Measurements from ENCODE around the gene VPS35L.
A peak's percentile ranks its signal among the peaks of the same experiment; 100 is the strongest.

The VPS35L gene

GRCh38 chr16:19696328-19696727 lies 140.8 kb downstream of the VPS35L start:
- peak; percentile 34 for DNase-seq (ENCODE audit: low read depth)

GRCh38 chr16:19696961-19697360 lies 141.5 kb downstream of the VPS35L start:
- DNase-seq (ENCODE audit: low read depth), result no peak

GRCh38 chr16:19697756-19698318 lies 142.3 kb downstream of the VPS35L start:
- DNase-seq (ENCODE audit: low read depth), result no peak

GRCh38 chr16:19698480-19699465 lies 143.3 kb downstream of the VPS35L start:
- DNase-seq (ENCODE audit: low read depth), result no peak

- no peak for DNase-seq (ENCODE audit: low read depth)
Observed at GRCh38 chr16:19699472-19699871, 144.0 kb downstream of the VPS35L start.

GRCh38 chr16:19700319-19700781 lies 144.8 kb downstream of the VPS35L start:
- DNase-seq (ENCODE audit: low read depth), result no peak

GRCh38 chr16:19701091-19701490 lies 145.6 kb downstream of the VPS35L start:
- DNase-seq (ENCODE audit: low read depth), result no peak

- no peak for DNase-seq (ENCODE audit: low read depth)
Observed at GRCh38 chr16:19703172-19703889, 147.8 kb downstream of the VPS35L start.

- no peak for DNase-seq (ENCODE audit: low read depth)
Observed at GRCh38 chr16:19704321-19705145, 149.0 kb downstream of the VPS35L start.

GRCh38 chr16:19705146-19705501 lies 149.6 kb downstream of the VPS35L start:
- no peak for DNase-seq (ENCODE audit: low read depth)

GRCh38 chr16:19705843-19706242 lies 150.3 kb downstream of the VPS35L start:
- DNase-seq (ENCODE audit: low read depth), result no peak

GRCh38 chr16:19706846-19707245 lies 151.3 kb downstream of the VPS35L start:
- DNase-seq (ENCODE audit: low read depth), result no peak

GRCh38 chr16:19707569-19708295 lies 152.2 kb downstream of the VPS35L start:
- DNase-seq (ENCODE audit: low read depth), result no peak

GRCh38 chr16:19708296-19709205 lies 153.0 kb downstream of the VPS35L start:
- no peak for DNase-seq (ENCODE audit: low read depth)

- DNase-seq (ENCODE audit: low read depth), result no peak
Observed at GRCh38 chr16:19709381-19710136, 154.1 kb downstream of the VPS35L start.

GRCh38 chr16:19710191-19710908 lies 154.8 kb downstream of the VPS35L start:
- no peak for DNase-seq (ENCODE audit: low read depth)

GRCh38 chr16:19710991-19711545 lies 155.6 kb downstream of the VPS35L start:
- no peak for DNase-seq (ENCODE audit: low read depth)

GRCh38 chr16:19711643-19712042 lies 156.1 kb downstream of the VPS35L start:
- no peak for DNase-seq (ENCODE audit: low read depth)

All from T follicular helper cell (primary cell).